ENCODE measurements around the gene ELOVL4. TPM values are rescaled to one million over a fixed set of nuclear protein-coding genes. Genes with fewer than 3 reads are reported as not detected.

ELOVL4 gene
- total and polyA plus RNA-seq, 2 experiments from 2014 or later: 4.7 to 6.5 TPM

GRCh38 chr6:79989641-79990040 is 42.3 kb upstream of the ELOVL4 start:
- H4K20me1 ChIP-seq (ENCODE audit: insufficient read depth, poor library complexity, severe bottlenecking): no peaks in the 10 kb centered on the region
- no peak overlapping the region for H3K4me2 ChIP-seq
- H2AFZ ChIP-seq: no peak overlapping the region
- H3K9me2 ChIP-seq (replicated peaks; ENCODE audit: insufficient read depth): no peaks in the 10 kb centered on the region
- H3K9me3 ChIP-seq (ENCODE audit: low read depth): no peaks in the 10 kb centered on the region
- no peaks in the 10 kb centered on the region for H3K36me3 ChIP-seq (replicated peaks; ENCODE audit: insufficient read depth, low read depth)
- no peaks in the 10 kb centered on the region for H3K4me1 ChIP-seq (ENCODE audit: insufficient read depth)
- no peak overlapping the region for H3K4me3 ChIP-seq
- no peaks in the 10 kb centered on the region for H3K79me2 ChIP-seq
- TF ChIP-seq CTCF (IDR thresholded peaks at IDR 0.05; ENCODE audit: poor library complexity) (no peak), EZH2phosphoT487 (IDR thresholded peaks at IDR 0.05; ENCODE audit: low read depth, severe bottlenecking, unreplicated experiment) (no peak), EZH2 (IDR thresholded peaks at IDR 0.05; ENCODE audit: borderline replicate concordance) (no peak)
- 96% methylated on average over 1 of the region's 1 CpG for WGBS (ENCODE audit: low lambda C conversion rate, missing lambda C conversion rate)
- no peaks in the 10 kb centered on the region for H3K27me3 ChIP-seq
- no peak for DNase-seq (ENCODE audit: low spot score)
- H3K27ac ChIP-seq: no peak overlapping the region

- Histone ChIP-seq H3K9me2 (replicated peaks; ENCODE audit: insufficient read depth) (no peaks in the 10 kb centered on the region), H3K4me3 (no peak overlapping the region), H3K27ac (no peak overlapping the region), H3K4me1 (ENCODE audit: insufficient read depth) (no peaks in the 10 kb centered on the region), H3K9me3 (ENCODE audit: low read depth) (no peaks in the 10 kb centered on the region), H3K4me2 (no peak overlapping the region), H4K20me1 (ENCODE audit: insufficient read depth, poor library complexity, severe bottlenecking) (no peaks in the 10 kb centered on the region), H3K27me3 (no peaks in the 10 kb centered on the region), H3K36me3 (replicated peaks; ENCODE audit: insufficient read depth, low read depth) (no peaks in the 10 kb centered on the region), H2AFZ (no peak overlapping the region), H3K79me2 (no peaks in the 10 kb centered on the region)
- TF ChIP-seq EZH2phosphoT487 (IDR thresholded peaks at IDR 0.05; ENCODE audit: low read depth, severe bottlenecking, unreplicated experiment) (no peak), EZH2 (IDR thresholded peaks at IDR 0.05; ENCODE audit: borderline replicate concordance) (no peak), CTCF (IDR thresholded peaks at IDR 0.05; ENCODE audit: poor library complexity) (no peak)
- DNase-seq (ENCODE audit: low spot score): no peak
Observed at GRCh38 chr6:79985128-79985527, 37.8 kb upstream of the ELOVL4 start.

GRCh38 chr6:79984261-79984660 is 36.9 kb upstream of the ELOVL4 start:
- no peak overlapping the region for H3K4me2 ChIP-seq
- no peaks in the 10 kb centered on the region for H3K9me2 ChIP-seq (replicated peaks; ENCODE audit: insufficient read depth)
- no peak overlapping the region for H3K4me3 ChIP-seq
- no peak overlapping the region for H3K27ac ChIP-seq
- DNase-seq (ENCODE audit: low spot score): peak; percentile 17
- H3K36me3 ChIP-seq (replicated peaks; ENCODE audit: insufficient read depth, low read depth): no peaks in the 10 kb centered on the region
- no peak overlapping the region for H2AFZ ChIP-seq
- no peaks in the 10 kb centered on the region for H3K4me1 ChIP-seq (ENCODE audit: insufficient read depth)
- no peak for TF ChIP-seq EZH2phosphoT487 (IDR thresholded peaks at IDR 0.05; ENCODE audit: low read depth, severe bottlenecking, unreplicated experiment)
- peak; percentile 6 for TF ChIP-seq CTCF (IDR thresholded peaks at IDR 0.05; ENCODE audit: poor library complexity)
- no peak for TF ChIP-seq EZH2 (IDR thresholded peaks at IDR 0.05; ENCODE audit: borderline replicate concordance)
- H3K27me3 ChIP-seq: no peaks in the 10 kb centered on the region
- no peaks in the 10 kb centered on the region for H4K20me1 ChIP-seq (ENCODE audit: insufficient read depth, poor library complexity, severe bottlenecking)
- 37% methylated on average over 2 of the region's 2 CpGs for WGBS (ENCODE audit: low lambda C conversion rate, missing lambda C conversion rate)
- no peaks in the 10 kb centered on the region for H3K9me3 ChIP-seq (ENCODE audit: low read depth)
- no peaks in the 10 kb centered on the region for H3K79me2 ChIP-seq

- Histone ChIP-seq H3K4me3 (no peak overlapping the region), H3K36me3 (replicated peaks; ENCODE audit: insufficient read depth, low read depth) (no peaks in the 10 kb centered on the region), H3K9me2 (replicated peaks; ENCODE audit: insufficient read depth) (no peaks in the 10 kb centered on the region), H3K9me3 (ENCODE audit: low read depth) (no peaks in the 10 kb centered on the region), H3K27ac (no peak overlapping the region), H3K79me2 (no peaks in the 10 kb centered on the region), H2AFZ (no peak overlapping the region), H3K27me3 (no peaks in the 10 kb centered on the region), H4K20me1 (ENCODE audit: insufficient read depth, poor library complexity, severe bottlenecking) (no peaks in the 10 kb centered on the region), H3K4me1 (ENCODE audit: insufficient read depth) (no peaks in the 10 kb centered on the region), H3K4me2 (no peak overlapping the region)
- WGBS (ENCODE audit: low lambda C conversion rate, missing lambda C conversion rate): 98% methylated on average over 4 of the region's 4 CpGs
- no peak for DNase-seq (ENCODE audit: low spot score)
- TF ChIP-seq EZH2 (IDR thresholded peaks at IDR 0.05; ENCODE audit: borderline replicate concordance): no peak
- no peak for TF ChIP-seq EZH2phosphoT487 (IDR thresholded peaks at IDR 0.05; ENCODE audit: low read depth, severe bottlenecking, unreplicated experiment)
- TF ChIP-seq CTCF (IDR thresholded peaks at IDR 0.05; ENCODE audit: poor library complexity): no peak
Observed at GRCh38 chr6:79981652-79982051, 34.3 kb upstream of the ELOVL4 start.

Measured in hepatocyte (in vitro differentiated cells).